HepG2 (cell line): ENCODE data around the gene ARHGEF10L. TPM values are rescaled to one million over a fixed set of nuclear protein-coding genes. Genes with fewer than 3 reads are reported as not detected.

Source experiments
- CHCHD3 ChIP-seq: sonication (generic); formaldehyde crosslinking; IDR thresholded peaks from 2 replicates; pipeline ENCODE4 v1.8.0; 2022; ENCODE audit warnings: mild to moderate bottlenecking, missing genetic modification reagents, moderate library complexity
- HCFC1 ChIP-seq: fragments of 150-350 bp; IDR thresholded peaks from 2 replicates; pipeline ENCODE4 v1.6.1; 2014; ENCODE audit warnings: low read depth, low read length
- JDP2 ChIP-seq: sonication (generic); formaldehyde crosslinking; IDR thresholded peaks from 2 replicates; pipeline ENCODE4 v1.8.1; 2022; ENCODE audit warnings: missing genetic modification reagents, borderline replicate concordance
- MED1 ChIP-seq: sonication (generic); formaldehyde crosslinking; IDR thresholded peaks from 2 replicates; pipeline ENCODE4 v1.4.0; 2020; ENCODE audit warnings: missing genetic modification reagents
- MZF1 ChIP-seq: sonication (generic); formaldehyde crosslinking; IDR thresholded peaks from 2 replicates; pipeline ENCODE4 v1.8.1; 2023; ENCODE audit warnings: mild to moderate bottlenecking, missing genetic modification reagents, borderline replicate concordance
- NFKBIZ ChIP-seq: IDR thresholded peaks from 2 replicates; pipeline ENCODE4 v1.6.1; 2018; ENCODE audit warnings: missing genetic modification reagents, missing compliant biosample characterization
- PAX8 ChIP-seq: sonication (generic); formaldehyde crosslinking; IDR thresholded peaks from 2 replicates; pipeline ENCODE4 v1.8.0; 2022; ENCODE audit warnings: mild to moderate bottlenecking, missing genetic modification reagents, borderline replicate concordance
- PHB2 ChIP-seq: fragments of 450-650 bp; IDR thresholded peaks from 2 replicates; pipeline ENCODE4 v1.6.1; 2018; ENCODE audit not compliant: partially characterized antibody
- POLR2A ChIP-seq, 2 experiments: IDR thresholded peaks; 2 replicates each; pipeline ENCODE4 v1.6.1; 2011; ENCODE audit warnings: low read depth in 2 of 2, low read length in 2 of 2, mild to moderate bottlenecking in 1 of 2, moderate library complexity in 1 of 2; ENCODE audit not compliant: insufficient read depth in 1 of 2
- RNF2 ChIP-seq: fragments of 450-650 bp; conservative IDR thresholded peaks from 2 replicates; pipeline ENCODE4 v1.6.1; 2016; ENCODE audit warnings: low read depth
- SNAI1 ChIP-seq: sonication (generic); formaldehyde crosslinking; IDR thresholded peaks from 2 replicates; pipeline ENCODE4 v1.5.0; 2020; ENCODE audit warnings: mild to moderate bottlenecking, missing genetic modification reagents, borderline replicate concordance
- TEAD2 ChIP-seq: sonication (generic); formaldehyde crosslinking; IDR thresholded peaks from 2 replicates; pipeline ENCODE4 v1.9.0; 2021; ENCODE audit warnings: missing genetic modification reagents
- U2AF1 ChIP-seq: fragments of 200-400 bp; formaldehyde crosslinking; optimal IDR thresholded peaks from 2 replicates; pipeline ENCODE3; 2017; ENCODE audit warnings: mild to moderate bottlenecking, low read depth, low read length
- ZFP36 ChIP-seq: fragments of 150-350 bp; IDR thresholded peaks from 2 replicates; pipeline ENCODE4 v1.6.1; 2018; ENCODE audit warnings: borderline replicate concordance, low read length, low read depth; ENCODE audit not compliant: partially characterized antibody
- ZNF207 ChIP-seq: fragments of 450-650 bp; IDR thresholded peaks from 2 replicates; pipeline ENCODE4 v1.6.1; 2016; ENCODE audit warnings: antibody characterized with exemption, borderline replicate concordance
- ZNF256 ChIP-seq: sonication (generic); formaldehyde crosslinking; conservative IDR thresholded peaks from 2 replicates; pipeline ENCODE4 v1.4.0; 2020; ENCODE audit warnings: missing genetic modification reagents
- ZNF337 ChIP-seq: sonication (generic); formaldehyde crosslinking; IDR thresholded peaks from 2 replicates; pipeline ENCODE4 v1.5.1; 2020; ENCODE audit warnings: missing genetic modification reagents, low read depth, mild to moderate bottlenecking, borderline replicate concordance
- ZNF34 ChIP-seq: sonication (generic); formaldehyde crosslinking; IDR thresholded peaks from 2 replicates; pipeline ENCODE4 v1.4.0; 2020; ENCODE audit warnings: mild to moderate bottlenecking, missing genetic modification reagents, borderline replicate concordance
- ZNF660 ChIP-seq: sonication (generic); formaldehyde crosslinking; IDR thresholded peaks from 2 replicates; pipeline ENCODE4 v1.5.1; 2020; ENCODE audit warnings: mild to moderate bottlenecking, low read depth, missing genetic modification reagents, borderline replicate concordance
- polyA plus RNA-seq, 8 experiments: library from polyadenylated mRNA; depleted of rRNA in 3 of 8; stranded (reverse) in 7 of 8; unstranded in 1 of 8; fragments of >200 nt; fragmentation: Illumina TruSeq in 4 of 8; extraction: Trizol in 4 of 8; gene quantifications; 2 replicates each; pipeline versions ENCODE4 v1.2.1 to v1.2.3, GENCODE V29; 2011 to 2016; ENCODE audit warnings: low read depth in 4 of 8, missing spikeins in 1 of 8, mixed read lengths in 1 of 8; ENCODE audit not compliant: insufficient read depth in 1 of 8
- total RNA-seq, 5 experiments: library from RNA; depleted of rRNA; stranded (reverse); fragments of >200 nt; fragmentation: Illumina TruSeq; extraction: Trizol; gene quantifications; 2 replicates each; pipeline ENCODE4 v1.2.3, GENCODE V29; 2016; ENCODE audit warnings: low read depth in 1 of 5
- TF ChIP-seq, protein P1 (sequence below): sonication (generic); formaldehyde crosslinking; conservative IDR thresholded peaks from 2 replicates; pipeline ENCODE4 v1.8.0; 2022; ENCODE audit warnings: missing genetic modification reagents
- TF ChIP-seq, protein P2 (sequence below): sonication (generic); formaldehyde crosslinking; IDR thresholded peaks from 2 replicates; pipeline ENCODE4 v1.4.0; 2020; ENCODE audit warnings: missing genetic modification reagents
- TF ChIP-seq, protein P3 (sequence below): sonication (generic); formaldehyde crosslinking; IDR thresholded peaks from 2 replicates; pipeline ENCODE4 v1.4.0; 2020; ENCODE audit warnings: missing genetic modification reagents
- TF ChIP-seq, protein P4 (sequence below): sonication (generic); formaldehyde crosslinking; IDR thresholded peaks from 2 replicates; pipeline ENCODE4 v1.4.0; 2020; ENCODE audit warnings: mild to moderate bottlenecking, missing genetic modification reagents

ARHGEF10L gene
- total and polyA plus RNA-seq, 2 of the 13 experiments (the other 11 are each of a cell fraction or from before 2014, with no cell fraction given) = 46.5 to 78.3 TPM

DNA sequence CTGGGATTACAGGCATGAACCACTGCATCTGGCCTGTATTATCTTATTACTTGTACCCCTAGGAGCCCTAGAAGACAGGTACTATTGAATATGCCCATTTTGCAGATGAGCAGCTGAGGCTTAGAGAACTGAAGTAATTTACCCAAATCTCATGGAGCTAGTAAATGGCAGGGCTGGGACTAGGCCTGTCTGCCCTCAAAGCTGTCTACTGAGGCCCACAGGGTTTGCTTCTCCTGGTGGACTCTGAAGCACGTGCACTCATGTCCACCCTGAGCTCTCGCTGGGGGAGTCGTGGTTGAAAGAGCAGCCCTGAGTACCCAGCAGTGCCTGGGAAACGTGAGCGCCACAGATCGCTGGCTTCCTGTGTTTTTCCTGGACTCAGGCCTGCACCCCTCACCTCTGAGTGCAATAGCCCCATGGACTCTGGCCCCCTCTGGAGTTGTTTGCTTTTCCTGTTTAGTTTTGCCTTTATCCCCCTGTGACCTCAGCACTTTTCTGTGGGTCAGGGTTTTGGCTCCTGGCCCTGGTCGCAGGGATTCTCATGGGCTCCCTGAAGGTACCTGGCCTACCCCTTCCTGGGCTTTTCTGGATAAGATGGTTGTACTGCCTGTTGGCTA, 52.4 kb downstream of the ARHGEF10L start (continued):
- no peak for TF ChIP-seq ZFP36
- no peak for TF ChIP-seq HCFC1
- TF ChIP-seq RNF2 = peak; percentile 92
- TF ChIP-seq, protein P1, sequence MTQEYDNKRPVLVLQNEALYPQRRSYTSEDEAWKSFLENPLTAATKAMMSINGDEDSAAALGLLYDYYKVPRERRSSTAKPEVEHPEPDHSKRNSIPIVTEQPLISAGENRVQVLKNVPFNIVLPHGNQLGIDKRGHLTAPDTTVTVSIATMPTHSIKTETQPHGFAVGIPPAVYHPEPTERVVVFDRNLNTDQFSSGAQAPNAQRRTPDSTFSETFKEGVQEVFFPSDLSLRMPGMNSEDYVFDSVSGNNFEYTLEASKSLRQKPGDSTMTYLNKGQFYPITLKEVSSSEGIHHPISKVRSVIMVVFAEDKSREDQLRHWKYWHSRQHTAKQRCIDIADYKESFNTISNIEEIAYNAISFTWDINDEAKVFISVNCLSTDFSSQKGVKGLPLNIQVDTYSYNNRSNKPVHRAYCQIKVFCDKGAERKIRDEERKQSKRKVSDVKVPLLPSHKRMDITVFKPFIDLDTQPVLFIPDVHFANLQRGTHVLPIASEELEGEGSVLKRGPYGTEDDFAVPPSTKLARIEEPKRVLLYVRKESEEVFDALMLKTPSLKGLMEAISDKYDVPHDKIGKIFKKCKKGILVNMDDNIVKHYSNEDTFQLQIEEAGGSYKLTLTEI (CRISPR knock-in tag) = no peak
- TF ChIP-seq SNAI1 = no peak
- peak; percentile 98 for TF ChIP-seq MED1 (CRISPR knock-in tag)
- TF ChIP-seq, protein P2, sequence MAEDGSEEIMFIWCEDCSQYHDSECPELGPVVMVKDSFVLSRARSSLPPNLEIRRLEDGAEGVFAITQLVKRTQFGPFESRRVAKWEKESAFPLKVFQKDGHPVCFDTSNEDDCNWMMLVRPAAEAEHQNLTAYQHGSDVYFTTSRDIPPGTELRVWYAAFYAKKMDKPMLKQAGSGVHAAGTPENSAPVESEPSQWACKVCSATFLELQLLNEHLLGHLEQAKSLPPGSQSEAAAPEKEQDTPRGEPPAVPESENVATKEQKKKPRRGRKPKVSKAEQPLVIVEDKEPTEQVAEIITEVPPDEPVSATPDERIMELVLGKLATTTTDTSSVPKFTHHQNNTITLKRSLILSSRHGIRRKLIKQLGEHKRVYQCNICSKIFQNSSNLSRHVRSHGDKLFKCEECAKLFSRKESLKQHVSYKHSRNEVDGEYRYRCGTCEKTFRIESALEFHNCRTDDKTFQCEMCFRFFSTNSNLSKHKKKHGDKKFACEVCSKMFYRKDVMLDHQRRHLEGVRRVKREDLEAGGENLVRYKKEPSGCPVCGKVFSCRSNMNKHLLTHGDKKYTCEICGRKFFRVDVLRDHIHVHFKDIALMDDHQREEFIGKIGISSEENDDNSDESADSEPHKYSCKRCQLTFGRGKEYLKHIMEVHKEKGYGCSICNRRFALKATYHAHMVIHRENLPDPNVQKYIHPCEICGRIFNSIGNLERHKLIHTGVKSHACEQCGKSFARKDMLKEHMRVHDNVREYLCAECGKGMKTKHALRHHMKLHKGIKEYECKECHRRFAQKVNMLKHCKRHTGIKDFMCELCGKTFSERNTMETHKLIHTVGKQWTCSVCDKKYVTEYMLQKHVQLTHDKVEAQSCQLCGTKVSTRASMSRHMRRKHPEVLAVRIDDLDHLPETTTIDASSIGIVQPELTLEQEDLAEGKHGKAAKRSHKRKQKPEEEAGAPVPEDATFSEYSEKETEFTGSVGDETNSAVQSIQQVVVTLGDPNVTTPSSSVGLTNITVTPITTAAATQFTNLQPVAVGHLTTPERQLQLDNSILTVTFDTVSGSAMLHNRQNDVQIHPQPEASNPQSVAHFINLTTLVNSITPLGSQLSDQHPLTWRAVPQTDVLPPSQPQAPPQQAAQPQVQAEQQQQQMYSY (CRISPR knock-in tag) = peak; percentile 61; the same call in 1 of the 2 replicates
- peak; percentile 94 for TF ChIP-seq ZNF256
- no peak for TF ChIP-seq ZNF660 (CRISPR knock-in tag)
- TF ChIP-seq ZNF207 = no peak
- no peak for TF ChIP-seq TEAD2 (CRISPR knock-in tag)
- TF ChIP-seq, protein P3, sequence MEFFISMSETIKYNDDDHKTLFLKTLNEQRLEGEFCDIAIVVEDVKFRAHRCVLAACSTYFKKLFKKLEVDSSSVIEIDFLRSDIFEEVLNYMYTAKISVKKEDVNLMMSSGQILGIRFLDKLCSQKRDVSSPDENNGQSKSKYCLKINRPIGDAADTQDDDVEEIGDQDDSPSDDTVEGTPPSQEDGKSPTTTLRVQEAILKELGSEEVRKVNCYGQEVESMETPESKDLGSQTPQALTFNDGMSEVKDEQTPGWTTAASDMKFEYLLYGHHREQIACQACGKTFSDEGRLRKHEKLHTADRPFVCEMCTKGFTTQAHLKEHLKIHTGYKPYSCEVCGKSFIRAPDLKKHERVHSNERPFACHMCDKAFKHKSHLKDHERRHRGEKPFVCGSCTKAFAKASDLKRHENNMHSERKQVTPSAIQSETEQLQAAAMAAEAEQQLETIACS (CRISPR knock-in tag) = no peak
- TF ChIP-seq NFKBIZ (CRISPR knock-in tag) = peak; percentile 67
- TF ChIP-seq JDP2 = no peak
- 0 out of 4 replicates have a peak, but pooled peaks of 1 of the 2 experiments have one; percentile 33 for TF ChIP-seq POLR2A (IDR thresholded peaks at IDR 0.05; ENCODE audit: insufficient read depth in 1 of 2, low read depth in 2 of 2, low read length in 2 of 2)
- TF ChIP-seq, protein P4, sequence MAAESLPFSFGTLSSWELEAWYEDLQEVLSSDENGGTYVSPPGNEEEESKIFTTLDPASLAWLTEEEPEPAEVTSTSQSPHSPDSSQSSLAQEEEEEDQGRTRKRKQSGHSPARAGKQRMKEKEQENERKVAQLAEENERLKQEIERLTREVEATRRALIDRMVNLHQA (CRISPR knock-in tag) = no peak
- TF ChIP-seq PHB2 = no peak
- TF ChIP-seq ZNF337 (CRISPR knock-in tag) = peak; percentile 99
- TF ChIP-seq PAX8 = peak; percentile 92; the same call in 1 of the 2 replicates
- TF ChIP-seq CHCHD3 (CRISPR knock-in tag) = no peak
- TF ChIP-seq ZNF34 (CRISPR knock-in tag) = no peak
- no peak for TF ChIP-seq MZF1 (CRISPR knock-in tag)
- peak; percentile 38 for TF ChIP-seq U2AF1
